Activated naive CD8-positive, alpha-beta T cell treated with anti-CD3 and anti-CD28 coated beads, Interleukin-2, amount 10 ng/mL, durations not matched to agents 7 days and 5 days (primary cell): Measurements from ENCODE around the gene PHPT1. TPM values are rescaled to one million over a fixed set of nuclear protein-coding genes. Genes with fewer than 3 reads are reported as not detected.
"Not testable (repeated sequence)": the region's sequence is repeated elsewhere in the genome, so short reads cannot be mapped to it uniquely, and the experiment has no call there.

Experiments
- ATAC-seq: fragments of 150-1000 bp; cut with Tn5 transposase; one replicate; pipeline ENCODE4 v1.10.0; 2021; ENCODE audit warnings: low read depth, moderate library complexity
- POLR2A ChIA-PET: fragments of 350-600 bp; sonication (Branson Sonifier 250); formaldehyde crosslinking; loops from one replicate; lab custom pipeline; 2021; ENCODE audit warnings: antibody characterized with exemption; lab: Charles Lee
- DNase-seq: peaks from one replicate; pipeline ENCODE4 v3.0.0; 2021
- H3K27ac Mint-ChIP-seq: one replicate; pipeline ENCODE4 v1.8.0; 2022; ENCODE audit warnings: mild to moderate bottlenecking, mixed read lengths
- H3K27me3 Mint-ChIP-seq: one replicate; pipeline ENCODE4 v1.8.0; 2022; ENCODE audit warnings: mild to moderate bottlenecking, moderate library complexity, mixed read lengths
- H3K36me3 Mint-ChIP-seq: one replicate; pipeline ENCODE4 v1.8.0; 2021; ENCODE audit warnings: mild to moderate bottlenecking, mixed read lengths
- H3K4me1 Mint-ChIP-seq: one replicate; pipeline ENCODE4 v1.8.0; 2021; ENCODE audit warnings: mixed read lengths
- H3K4me3 Mint-ChIP-seq: one replicate; pipeline ENCODE4 v1.8.0; 2022; ENCODE audit warnings: mild to moderate bottlenecking, moderate library complexity, mixed read lengths
- H3K9me3 Mint-ChIP-seq: one replicate; pipeline ENCODE4 v1.8.0; 2021; ENCODE audit warnings: mixed read lengths
- total RNA-seq, 2 experiments: library from RNA; stranded (reverse); gene quantifications; one replicate each; pipeline ENCODE4 v1.2.3, GENCODE V29; 2021

Gene PHPT1
- total RNA-seq, 2 experiments from 2014 or later, result 80.5 to 89.0 TPM

- ATAC-seq, H3K27me3 Mint-ChIP-seq, H3K9me3 Mint-ChIP-seq, H3K36me3 Mint-ChIP-seq, DNase-seq: not testable (repeated sequence)
- peak overlapping the region; percentile 73 for H3K4me3 Mint-ChIP-seq
- POLR2A ChIA-PET, result interaction anchor here (1.5 kb wide), 1 partner anchor 18 kb away, joined by 6 read pairs; no protein-coding TSS in a partner anchor
- H3K4me1 Mint-ChIP-seq, result peaks cover 14% of the 10 kb centered on the region
- peak overlapping the region; percentile 70 for H3K27ac Mint-ChIP-seq
These were observed 17.8 kb downstream of the PHPT1 start for GRCh38 chr9:136866898-136867421.

- Mint-ChIP-seq H3K36me3 (peaks cover 6% of the 10 kb centered on the region), H3K27ac (peak overlapping the region; percentile 16), H3K4me1 (peaks cover 14% of the 10 kb centered on the region), H3K9me3 (peaks cover under 1% of the 10 kb centered on the region), H3K27me3 (no peaks in the 10 kb centered on the region), H3K4me3 (peak overlapping the region; percentile 73)
- ATAC-seq, result no peak
- POLR2A ChIA-PET, result interaction anchor here (0.6 kb wide), 1 partner anchor 12 kb away, joined by 4 read pairs; no protein-coding TSS in a partner anchor
- no peak for DNase-seq
These were observed 18.3 kb downstream of the PHPT1 start for GRCh38 chr9:136867480-136867879.

GRCh38 chr9:136867917-136868316 is 18.7 kb downstream of the PHPT1 start:
- Mint-ChIP-seq H3K9me3 (peaks cover 3% of the 10 kb centered on the region), H3K4me3 (peak overlapping the region; percentile 73), H3K27ac (peak overlapping the region; percentile 16), H3K27me3 (no peaks in the 10 kb centered on the region), H3K36me3 (peaks cover 6% of the 10 kb centered on the region), H3K4me1 (peaks cover 14% of the 10 kb centered on the region)
- POLR2A ChIA-PET, result interaction anchor here (0.6 kb wide), 1 partner anchor 11 kb away, joined by 4 read pairs; no protein-coding TSS in a partner anchor
- ATAC-seq, result no peak
- DNase-seq, result no peak

GRCh38 chr9:136868644-136869043 is 19.4 kb downstream of the PHPT1 start:
- DNase-seq (no peak), ATAC-seq (no peak)
- no peak overlapping the region for H3K27ac Mint-ChIP-seq
- peaks cover 3% of the 10 kb centered on the region for H3K9me3 Mint-ChIP-seq
- H3K4me1 Mint-ChIP-seq, result peaks cover 14% of the 10 kb centered on the region
- POLR2A ChIA-PET, result no interaction called here
- peaks cover 4% of the 10 kb centered on the region for H3K36me3 Mint-ChIP-seq
- H3K27me3 Mint-ChIP-seq, result no peaks in the 10 kb centered on the region
- H3K4me3 Mint-ChIP-seq, result no peak overlapping the region

- not testable (repeated sequence) for H3K9me3 Mint-ChIP-seq
These were observed 20.4 kb downstream of the PHPT1 start for GRCh38 chr9:136869611-136870010.

GRCh38 chr9:136875155-136875554 is 25.9 kb downstream of the PHPT1 start:
- no peak overlapping the region for H3K4me3 Mint-ChIP-seq
- peaks cover 1% of the 10 kb centered on the region for H3K27me3 Mint-ChIP-seq
- peaks cover 3% of the 10 kb centered on the region for H3K9me3 Mint-ChIP-seq
- DNase-seq, result no peak
- H3K4me1 Mint-ChIP-seq, result peaks cover 5% of the 10 kb centered on the region
- ATAC-seq, result no peak
- no peak overlapping the region for H3K27ac Mint-ChIP-seq
- no peaks in the 10 kb centered on the region for H3K36me3 Mint-ChIP-seq
- POLR2A ChIA-PET, result no interaction called here

More at GRCh38 chr9:136869611-136870010, 20.4 kb downstream of the PHPT1 start:
- not testable (repeated sequence) for H3K27me3 Mint-ChIP-seq, ATAC-seq, H3K27ac Mint-ChIP-seq, H3K4me1 Mint-ChIP-seq, DNase-seq, H3K36me3 Mint-ChIP-seq, H3K4me3 Mint-ChIP-seq
- POLR2A ChIA-PET, result interaction anchor here (0.7 to 2.1 kb wide), 3 partner anchors 12 to 92 kb away, joined by 3 to 10 read pairs (median 4); partner anchors contain the start of gene TRAF2

- no peak for DNase-seq
- H3K36me3 Mint-ChIP-seq, result no peaks in the 10 kb centered on the region
- H3K9me3 Mint-ChIP-seq, result peaks cover 3% of the 10 kb centered on the region
- peaks cover 13% of the 10 kb centered on the region for H3K4me1 Mint-ChIP-seq
- no peak overlapping the region for H3K4me3 Mint-ChIP-seq
- peaks cover 1% of the 10 kb centered on the region for H3K27me3 Mint-ChIP-seq
- ATAC-seq, result no peak
- POLR2A ChIA-PET, result no interaction called here
- no peak overlapping the region for H3K27ac Mint-ChIP-seq
These were observed 27.3 kb downstream of the PHPT1 start for GRCh38 chr9:136876476-136876875.

- no peak for ATAC-seq
- Mint-ChIP-seq H3K27ac (peak overlapping the region; percentile 96), H3K4me1 (peaks cover 29% of the 10 kb centered on the region), H3K4me3 (no peak overlapping the region), H3K36me3 (no peaks in the 10 kb centered on the region), H3K27me3 (no peaks in the 10 kb centered on the region), H3K9me3 (no peaks in the 10 kb centered on the region)
- POLR2A ChIA-PET, result interaction anchor here (1.5 to 4.5 kb wide), 6 partner anchors 11 to 116 kb away, joined by 5 to 29 read pairs (median 8); partner anchors contain the start of genes CLIC3, EDF1 and PAXX
- DNase-seq, result no peak
These were observed 31.4 kb downstream of the PHPT1 start for GRCh38 chr9:136880651-136881050.

GRCh38 chr9:136881691-136882108 is 32.5 kb downstream of the PHPT1 start:
- H3K4me1 Mint-ChIP-seq, result peaks cover 29% of the 10 kb centered on the region

GRCh38 chr9:136882109-136882946 is 33.1 kb downstream of the PHPT1 start:
- DNase-seq (peak; percentile 77), ATAC-seq (peak; percentile 43)
- H3K36me3 Mint-ChIP-seq, result no peaks in the 10 kb centered on the region
- peak overlapping the region; percentile 96 for H3K27ac Mint-ChIP-seq
- no peaks in the 10 kb centered on the region for H3K9me3 Mint-ChIP-seq
- peak overlapping the region; percentile 85 for H3K4me3 Mint-ChIP-seq
- no peaks in the 10 kb centered on the region for H3K27me3 Mint-ChIP-seq
- H3K4me1 Mint-ChIP-seq, result peaks cover 31% of the 10 kb centered on the region
- POLR2A ChIA-PET, result interaction anchor here (0.6 to 4.5 kb wide), 23 partner anchors 10 to 358 kb away, joined by 3 to 29 read pairs (median 4); partner anchors contain the start of genes AJM1, C8G, CLIC3 and EDF1

More at GRCh38 chr9:136881691-136882108, 32.5 kb downstream of the PHPT1 start:
- peak overlapping the region; percentile 96 for H3K27ac Mint-ChIP-seq
- POLR2A ChIA-PET, result interaction anchor here (0.6 to 4.5 kb wide), 22 partner anchors 12 to 359 kb away, joined by 3 to 29 read pairs (median 4); partner anchors contain the start of genes AJM1, C8G, CLIC3 and EDF1
- no peaks in the 10 kb centered on the region for H3K9me3 Mint-ChIP-seq
- DNase-seq (peak; percentile 70), ATAC-seq (peak; percentile 36)
- H3K36me3 Mint-ChIP-seq, result no peaks in the 10 kb centered on the region
- H3K27me3 Mint-ChIP-seq, result no peaks in the 10 kb centered on the region
- peak overlapping the region; percentile 85 for H3K4me3 Mint-ChIP-seq

GRCh38 chr9:136882947-136883283 is 33.7 kb downstream of the PHPT1 start:
- not testable (repeated sequence) for H3K36me3 Mint-ChIP-seq, DNase-seq, H3K9me3 Mint-ChIP-seq, H3K27me3 Mint-ChIP-seq, ATAC-seq
- POLR2A ChIA-PET, result interaction anchor here (0.6 to 4.5 kb wide), 8 partner anchors 11 to 306 kb away, joined by 3 to 29 read pairs (median 6); partner anchors contain the start of genes AJM1 and RABL6
- peak overlapping the region; percentile 85 for H3K4me3 Mint-ChIP-seq
- H3K4me1 Mint-ChIP-seq, result peaks cover 31% of the 10 kb centered on the region
- peak overlapping the region; percentile 96 for H3K27ac Mint-ChIP-seq

GRCh38 chr9:136883670-136884069 is 34.5 kb downstream of the PHPT1 start:
- H3K36me3 Mint-ChIP-seq, H3K27me3 Mint-ChIP-seq, H3K9me3 Mint-ChIP-seq, DNase-seq, ATAC-seq: not testable (repeated sequence)
- H3K4me1 Mint-ChIP-seq, result peaks cover 37% of the 10 kb centered on the region
- H3K4me3 Mint-ChIP-seq, result peak overlapping the region; percentile 85
- POLR2A ChIA-PET, result interaction anchor here (0.7 to 4.5 kb wide), 4 partner anchors 17 to 219 kb away, joined by 3 to 29 read pairs (median 7); partner anchors contain the start of gene EDF1
- H3K27ac Mint-ChIP-seq, result peak overlapping the region; percentile 96
